ENCODE data around the gene ITGA1.
"Not testable (repeated sequence)": the region's sequence is repeated elsewhere in the genome, so short reads cannot be mapped to it uniquely, and the experiment has no call there.

The ITGA1 gene

DNA sequence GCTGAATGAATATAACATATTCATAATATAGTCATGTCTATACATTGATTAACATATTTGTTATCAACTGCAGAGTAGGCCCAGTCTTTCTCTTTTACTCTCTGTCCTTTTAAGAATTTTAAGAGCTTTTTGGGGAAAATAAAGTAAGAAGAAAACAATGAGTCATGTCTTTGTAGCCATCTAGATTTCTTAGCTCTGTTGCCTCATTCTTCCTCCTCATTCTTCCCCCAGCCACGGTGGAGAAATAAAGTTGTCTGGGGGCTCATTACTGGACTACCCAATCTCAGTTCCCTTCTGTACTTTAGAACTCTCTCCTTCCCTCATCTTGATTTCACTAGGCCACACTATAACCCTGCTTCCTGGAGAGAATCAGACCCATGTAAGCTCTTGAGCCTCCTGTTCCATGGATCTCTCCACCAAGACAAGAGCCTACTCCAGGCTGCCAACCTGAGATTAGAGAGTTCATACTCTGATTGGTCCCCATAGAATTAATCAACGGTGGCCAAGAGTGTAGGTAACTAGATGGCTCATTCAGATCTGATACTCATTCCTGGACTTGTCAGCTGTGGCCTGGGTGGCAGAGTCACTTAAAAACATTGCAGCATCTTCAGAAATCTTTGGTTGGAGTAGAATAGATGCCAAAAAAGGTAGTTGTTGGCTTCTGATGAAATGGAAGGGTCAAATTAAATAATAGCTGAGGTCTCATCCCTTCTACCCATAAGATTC, 44.2 kb downstream of the ITGA1 start:
- no peak for DNase-seq (ENCODE audit: low read depth)

- no peak for DNase-seq (ENCODE audit: low read depth)
Observed at GRCh38 chr5:52834320-52834719, 46.6 kb downstream of the ITGA1 start.

DNA sequence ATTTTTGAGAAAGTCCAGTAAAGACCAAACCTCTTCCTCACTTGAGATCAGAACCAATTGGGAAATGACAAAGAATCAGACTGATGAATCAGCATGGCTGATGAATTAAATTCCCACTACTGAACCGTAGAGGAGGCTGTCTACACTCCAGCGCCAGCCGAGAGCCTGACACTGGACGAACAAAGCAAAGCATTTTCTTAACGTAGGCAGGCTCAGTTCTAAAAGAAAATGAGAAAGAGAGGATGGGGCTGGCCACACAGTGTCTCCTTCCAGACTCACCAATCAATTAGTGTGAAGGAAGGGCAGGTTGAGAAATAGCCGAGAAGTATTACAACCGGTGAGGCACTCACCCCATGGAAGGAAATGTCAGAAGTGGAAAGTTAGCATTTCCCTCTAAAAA, 49.4 kb downstream of the ITGA1 start:
- no peak for DNase-seq (ENCODE audit: low read depth)

DNA sequence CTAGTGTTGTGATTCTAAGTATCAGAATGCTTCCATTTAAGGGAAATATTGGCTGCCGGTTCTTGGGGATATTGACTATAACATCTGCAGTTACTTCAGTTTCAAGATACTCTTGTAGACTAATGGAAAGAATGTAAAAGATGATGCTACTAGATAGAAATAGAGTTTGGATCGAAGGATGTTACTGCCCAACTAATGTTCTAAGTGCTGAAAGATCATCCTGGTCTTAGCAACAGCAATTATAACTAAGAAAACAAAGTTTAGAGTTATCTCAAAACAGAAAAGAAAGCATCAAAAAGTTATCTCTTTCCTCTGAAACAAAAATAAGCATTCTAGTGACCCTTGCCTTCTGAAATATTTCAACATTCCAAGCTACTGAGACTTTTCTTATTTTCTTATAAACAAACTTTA, 49.9 kb downstream of the ITGA1 start:
- DNase-seq (ENCODE audit: low read depth) = no peak

DNA sequence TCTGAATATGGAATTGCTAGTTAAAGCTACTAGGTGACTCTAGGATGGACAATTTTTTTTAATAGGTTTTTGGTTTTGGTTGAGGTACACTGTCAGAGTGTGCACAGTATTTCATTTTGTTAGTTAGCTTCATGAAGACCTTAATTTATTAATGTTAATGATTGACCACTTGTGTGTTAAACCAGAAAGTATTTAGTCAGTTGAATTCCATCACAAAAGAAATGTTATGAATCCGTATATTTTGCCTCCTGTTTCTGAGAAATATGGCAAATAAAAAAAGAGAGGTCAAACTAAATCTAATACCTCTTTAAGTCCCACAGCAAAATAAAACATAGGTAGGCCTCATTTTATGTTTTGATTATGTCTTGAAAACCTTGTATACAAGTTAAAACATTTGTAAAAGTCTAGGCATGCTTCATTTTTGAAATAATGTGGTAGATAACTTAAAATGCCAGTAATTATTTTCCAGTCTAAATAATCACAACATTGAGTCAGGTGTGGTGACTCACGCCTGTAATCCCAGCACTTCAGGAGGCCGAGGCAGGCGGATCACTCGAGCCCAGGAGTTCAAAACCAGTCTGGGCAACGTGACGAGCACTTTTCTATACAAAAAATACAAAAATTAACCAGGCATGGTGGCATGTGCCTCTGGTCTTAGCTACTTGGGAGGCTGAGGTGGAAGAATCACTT, 50.8 kb downstream of the ITGA1 start:
- DNase-seq (ENCODE audit: low read depth) = no peak

- DNase-seq (ENCODE audit: low read depth) = no peak
Observed at GRCh38 chr5:52839285-52839684, 51.6 kb downstream of the ITGA1 start.

- DNase-seq (ENCODE audit: low read depth) = no peak
Observed at GRCh38 chr5:52840277-52841050, 52.7 kb downstream of the ITGA1 start.

DNA sequence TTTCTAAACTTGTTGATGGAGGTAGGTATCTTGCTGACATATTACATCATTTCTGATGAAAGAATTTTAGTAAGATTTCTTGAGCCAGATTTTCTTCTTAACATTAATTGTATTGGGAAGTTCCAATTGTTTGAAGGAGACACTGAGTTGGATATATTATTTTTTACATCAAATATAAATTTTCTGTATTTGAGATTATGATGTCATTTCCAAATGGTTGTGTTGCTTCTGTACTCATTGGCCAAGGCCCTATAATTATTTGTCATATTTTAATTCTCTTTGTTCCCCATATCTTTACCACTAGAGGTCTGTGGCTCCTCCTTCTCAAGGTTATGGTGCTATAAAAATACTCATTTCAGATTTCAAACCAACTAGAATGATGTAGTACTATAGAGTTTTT, 53.4 kb downstream of the ITGA1 start:
- DNase-seq (ENCODE audit: low read depth) = no peak

- no peak for DNase-seq (ENCODE audit: low read depth)
Observed at GRCh38 chr5:52842111-52842510, 54.4 kb downstream of the ITGA1 start.

GRCh38 chr5:52844885-52845284, 57.2 kb downstream of the ITGA1 start:
- no peak for DNase-seq (ENCODE audit: low read depth)

GRCh38 chr5:52846182-52846842, 58.6 kb downstream of the ITGA1 start:
- DNase-seq (ENCODE audit: low read depth) = no peak

DNA sequence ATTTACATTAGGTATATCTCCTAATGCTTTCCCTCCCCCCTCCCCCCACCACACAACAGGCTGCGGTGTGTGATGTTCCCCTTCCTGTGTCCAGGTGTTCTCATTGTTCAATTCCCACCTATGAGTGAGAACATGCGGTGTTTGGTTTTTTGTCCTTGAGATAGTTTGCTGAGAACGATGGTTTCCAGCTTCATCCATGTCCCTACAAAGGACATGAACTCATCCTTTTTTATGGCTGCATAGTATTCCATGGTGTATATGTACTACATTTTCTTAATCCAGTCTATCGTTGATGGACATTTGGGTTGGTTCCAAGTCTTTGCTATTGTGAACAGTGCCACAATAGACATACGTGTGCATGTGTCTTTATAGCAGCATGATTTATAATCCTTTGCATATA, 61.0 kb downstream of the ITGA1 start:
- DNase-seq (ENCODE audit: low read depth) = not testable (repeated sequence)

GRCh38 chr5:52849544-52849943, 61.8 kb downstream of the ITGA1 start:
- DNase-seq (ENCODE audit: low read depth) = no peak

DNA sequence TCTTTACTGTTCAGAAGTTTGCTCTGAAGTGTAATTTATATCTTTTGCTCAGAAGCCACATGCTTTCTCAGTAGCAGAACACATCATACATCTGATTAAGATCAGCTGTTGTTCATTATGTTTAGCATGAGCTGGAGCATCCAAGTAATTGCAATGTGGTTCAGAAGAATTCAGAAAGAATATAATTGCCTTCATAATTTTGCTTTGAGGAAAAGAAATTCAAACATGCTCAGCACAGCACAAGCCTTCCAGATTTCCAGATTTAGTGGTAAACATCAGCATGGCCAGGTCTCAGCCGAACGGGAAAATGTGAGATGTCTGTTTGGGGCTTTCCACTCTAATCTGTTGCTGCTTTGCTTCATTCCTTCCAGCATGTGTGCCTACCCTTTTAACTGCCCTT, 65.9 kb downstream of the ITGA1 start:
- DNase-seq (ENCODE audit: low read depth) = no peak

GRCh38 chr5:52854301-52854700, 66.6 kb downstream of the ITGA1 start:
- no peak for DNase-seq (ENCODE audit: low read depth)

GRCh38 chr5:52854949-52855348, 67.2 kb downstream of the ITGA1 start:
- DNase-seq (ENCODE audit: low read depth) = no peak

DNA sequence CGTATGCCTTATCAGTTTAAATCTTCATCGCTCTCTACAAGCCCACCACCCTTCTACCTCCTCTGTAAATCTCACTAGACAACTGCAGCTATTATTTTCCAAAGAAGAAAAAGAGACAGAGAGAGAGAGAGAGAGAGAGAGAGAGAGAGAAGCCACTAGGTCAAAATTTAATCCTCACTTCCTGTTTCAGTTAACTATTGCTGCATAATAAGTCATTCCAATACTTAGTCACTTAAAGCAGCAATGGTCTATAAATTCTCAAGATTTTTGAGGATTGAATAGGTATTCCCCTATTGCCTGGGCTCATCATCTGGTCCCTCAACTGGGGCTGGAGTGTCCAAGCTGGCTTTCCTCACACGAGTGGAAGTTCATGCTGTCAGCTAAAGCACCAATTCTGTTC, 68.8 kb downstream of the ITGA1 start:
- DNase-seq (ENCODE audit: low read depth) = peak; percentile 64

DNA sequence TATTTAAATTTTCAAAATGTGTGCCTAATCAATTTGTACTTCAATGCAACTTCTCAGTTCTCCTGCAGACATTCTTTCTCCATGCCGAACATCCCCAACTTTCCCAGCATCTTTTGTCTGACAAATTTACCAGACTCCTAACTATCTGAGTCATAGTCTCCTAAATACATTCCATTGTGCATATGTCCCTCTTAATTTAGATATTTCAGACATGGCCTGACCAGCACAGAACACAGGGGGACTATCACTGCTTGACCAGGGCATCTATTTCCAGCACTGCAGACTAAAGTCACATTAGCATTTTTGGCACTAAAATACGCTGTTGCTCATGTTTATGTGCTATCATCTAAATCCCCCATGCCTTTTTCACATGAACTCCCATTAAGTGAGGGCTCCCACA, 71.9 kb downstream of the ITGA1 start:
- DNase-seq (ENCODE audit: low read depth) = peak; percentile 68

- DNase-seq (ENCODE audit: low read depth) = no peak
Observed at GRCh38 chr5:52861368-52861767, 73.7 kb downstream of the ITGA1 start.

DNA sequence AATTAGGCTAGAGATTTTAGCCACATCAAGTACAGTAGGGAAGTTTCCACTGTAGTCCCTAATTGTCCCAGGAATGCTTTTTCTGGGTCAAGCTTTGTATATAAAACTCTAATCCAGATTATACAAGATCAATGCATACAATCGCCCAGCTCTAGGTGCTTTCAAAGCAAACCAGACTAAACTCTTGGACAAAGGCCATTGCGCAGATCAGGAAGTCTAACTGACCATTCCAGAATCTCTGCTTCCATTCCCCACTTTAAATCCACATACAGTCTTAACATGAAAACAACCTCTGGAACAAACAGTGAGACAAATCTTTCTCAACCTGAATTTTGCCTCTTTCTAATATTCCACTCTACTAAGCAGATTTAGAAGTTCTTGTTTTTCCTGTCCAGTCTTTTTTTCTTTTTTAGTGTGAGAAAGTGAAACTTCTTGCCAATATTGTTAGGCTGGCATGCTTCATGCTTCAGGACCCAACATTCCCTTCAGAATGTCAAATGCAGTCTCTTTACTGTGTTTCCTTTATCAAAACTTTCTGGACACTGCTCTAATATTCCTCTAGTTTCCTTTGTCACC, 76.1 kb downstream of the ITGA1 start:
- DNase-seq (ENCODE audit: low read depth) = no peak

DNA sequence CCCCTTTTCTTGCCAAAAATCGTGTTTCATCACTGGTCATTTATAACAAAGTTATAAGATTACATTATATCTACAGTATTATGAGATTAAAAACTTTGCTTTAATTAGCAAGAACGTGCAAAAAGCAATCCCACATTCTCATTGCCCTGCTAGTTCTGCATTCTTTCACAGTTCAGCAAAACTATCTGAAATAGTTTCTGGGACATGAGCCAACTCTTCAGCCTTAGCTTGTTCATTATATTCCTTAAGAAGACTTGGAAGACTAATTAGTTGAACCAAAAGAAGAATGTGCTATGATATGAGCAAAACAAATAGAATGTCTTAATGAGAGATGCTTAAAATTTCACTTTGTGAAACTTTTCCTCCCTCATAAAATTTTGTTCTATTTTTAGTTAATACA, 76.7 kb downstream of the ITGA1 start:
- DNase-seq (ENCODE audit: low read depth) = no peak

DNA sequence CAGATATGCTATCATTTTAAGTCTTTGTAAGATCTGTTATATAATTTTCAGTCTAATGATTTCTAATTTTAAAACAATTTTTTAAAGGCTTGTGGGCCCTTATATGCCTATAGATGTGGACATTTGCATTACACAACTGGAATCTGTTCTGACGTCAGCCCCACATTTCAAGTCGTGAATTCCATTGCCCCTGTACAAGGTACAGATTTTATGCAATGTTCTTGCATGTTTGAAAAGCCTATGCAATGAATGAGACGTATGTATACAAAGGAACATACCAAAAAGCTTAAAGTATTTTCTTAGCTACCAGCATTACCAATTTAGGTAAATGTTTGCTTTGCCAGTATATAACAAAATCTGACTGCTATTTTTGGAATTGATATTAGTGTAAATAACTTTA, 77.2 kb downstream of the ITGA1 start:
- no peak for DNase-seq (ENCODE audit: low read depth)
